ENCODE data around the gene SLC13A3. TPM values are rescaled to one million over a fixed set of nuclear protein-coding genes. Genes with fewer than 3 reads are reported as not detected.

SLC13A3 gene, protein sequence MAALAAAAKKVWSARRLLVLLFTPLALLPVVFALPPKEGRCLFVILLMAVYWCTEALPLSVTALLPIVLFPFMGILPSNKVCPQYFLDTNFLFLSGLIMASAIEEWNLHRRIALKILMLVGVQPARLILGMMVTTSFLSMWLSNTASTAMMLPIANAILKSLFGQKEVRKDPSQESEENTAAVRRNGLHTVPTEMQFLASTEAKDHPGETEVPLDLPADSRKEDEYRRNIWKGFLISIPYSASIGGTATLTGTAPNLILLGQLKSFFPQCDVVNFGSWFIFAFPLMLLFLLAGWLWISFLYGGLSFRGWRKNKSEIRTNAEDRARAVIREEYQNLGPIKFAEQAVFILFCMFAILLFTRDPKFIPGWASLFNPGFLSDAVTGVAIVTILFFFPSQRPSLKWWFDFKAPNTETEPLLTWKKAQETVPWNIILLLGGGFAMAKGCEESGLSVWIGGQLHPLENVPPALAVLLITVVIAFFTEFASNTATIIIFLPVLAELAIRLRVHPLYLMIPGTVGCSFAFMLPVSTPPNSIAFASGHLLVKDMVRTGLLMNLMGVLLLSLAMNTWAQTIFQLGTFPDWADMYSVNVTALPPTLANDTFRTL
- total RNA-seq (1 to 10 TPM; 2.1 to 2.4 TPM), polyA plus RNA-seq (1 to 10 TPM; 1.1 to 1.9 TPM)
- long read RNA-seq, donor 1, result 0 reads
- long read RNA-seq, donor 2, result 0 reads
- long read RNA-seq, donor 3, result 0 reads
- long read RNA-seq, donor 4, result 0 reads
- long read RNA-seq, donor 5, result 0 reads

- TF ChIP-seq CTCF (IDR thresholded peaks at IDR 0.05; ENCODE audit: control extremely low read depth, extremely low read depth), result no peak
- Histone ChIP-seq H3K27ac (ENCODE audit: low read depth in 1 of 2, low read length in 1 of 2) (no peak within 1 kb of the TSS), H3K36me3 (ENCODE audit: control insufficient read depth in 4 of 4, insufficient read depth in 4 of 4, low read length in 4 of 4) (no peaks in the 10 kb centered on the region), H3K4me3 (no peak within 1 kb of the TSS), H3K4me1 (ENCODE audit: control insufficient read depth in 5 of 5, insufficient read depth in 5 of 5, low read length in 5 of 5) (peaks cover 0 to 2% (median 0%) of the 10 kb centered on the region in 5 donors), H3K27me3 (ENCODE audit: control insufficient read depth in 3 of 3, insufficient read depth in 3 of 3, low read length in 2 of 3) (peaks cover 0 to 14% (median 4%) of the 10 kb centered on the region in 3 donors), H3K9me3 (ENCODE audit: control insufficient read depth in 4 of 4, insufficient read depth in 3 of 4, low read length in 3 of 4) (no peaks in the 10 kb centered on the region), H3K9ac (ENCODE audit: insufficient read depth in 1 of 2, low read length in 2 of 2) (no peak within 1 kb of the TSS)
- ATAC-seq (ENCODE audit: insufficient read depth, low FRiP score) (no peak), DNase-seq (peak in 2 of 3 donors; percentile 22 to 29)
- WGBS, 2 donors, result 19 to 22% methylated on average over 41 to 55 of the region's 55 CpGs
Measured at GRCh38 chr20:46651091-46651962, at the start of gene SLC13A3. SLC13A3 (minus strand) TSS chr20:46651459; CDS start chr20:46651421, 38 bp downstream.

- Histone ChIP-seq H3K27ac (ENCODE audit: low read depth in 1 of 2, low read length in 1 of 2) (no peak overlapping the region), H3K4me1 (ENCODE audit: control insufficient read depth in 5 of 5, insufficient read depth in 5 of 5, low read length in 5 of 5) (peaks cover 0 to 4% (median 0%) of the 10 kb centered on the region in 5 donors), H3K9me3 (ENCODE audit: control insufficient read depth in 4 of 4, insufficient read depth in 3 of 4, low read length in 3 of 4) (peaks cover 0 to 1% (median 0%) of the 10 kb centered on the region in 4 donors), H3K4me3 (no peak overlapping the region), H3K27me3 (ENCODE audit: control insufficient read depth in 3 of 3, insufficient read depth in 3 of 3, low read length in 2 of 3) (no peaks in the 10 kb centered on the region), H3K36me3 (ENCODE audit: control insufficient read depth in 4 of 4, insufficient read depth in 4 of 4, low read length in 4 of 4) (no peaks in the 10 kb centered on the region), H3K9ac (ENCODE audit: insufficient read depth in 1 of 2, low read length in 2 of 2) (no peak overlapping the region)
- ATAC-seq (ENCODE audit: insufficient read depth, low FRiP score) (no peak), DNase-seq (no peak)
- 79 to 89% methylated on average over 2 of the region's 2 CpGs for WGBS, 2 donors
- no peak for TF ChIP-seq CTCF (IDR thresholded peaks at IDR 0.05; ENCODE audit: control extremely low read depth, extremely low read depth)
Measured at GRCh38 chr20:46701057-46701456, 49.8 kb upstream of the SLC13A3 start.

DNA sequence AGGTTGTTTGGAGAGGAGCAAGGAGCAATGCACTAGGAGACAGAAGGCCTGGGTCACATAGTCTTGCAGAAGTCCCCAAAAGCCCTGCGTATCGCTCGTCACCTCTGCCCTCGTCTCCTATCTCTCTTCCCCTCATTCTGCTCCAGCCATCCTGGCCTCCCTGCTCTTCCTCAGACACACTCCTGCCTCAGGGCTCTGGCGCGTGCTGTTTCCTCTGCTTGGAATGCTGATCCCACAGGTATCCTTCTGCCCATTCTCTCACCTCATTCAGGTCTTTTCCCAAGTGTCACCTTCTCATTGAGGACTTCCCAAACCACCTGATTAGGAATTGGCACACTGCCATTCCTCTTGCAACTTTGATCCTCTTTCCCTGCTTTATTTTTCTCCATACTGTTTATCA is 49.2 kb upstream of the SLC13A3 start:
- Histone ChIP-seq H3K4me1 (ENCODE audit: control insufficient read depth in 5 of 5, insufficient read depth in 5 of 5, low read length in 5 of 5) (peaks cover 0 to 4% (median 0%) of the 10 kb centered on the region in 5 donors), H3K9ac (ENCODE audit: insufficient read depth in 1 of 2, low read length in 2 of 2) (no peak overlapping the region), H3K27ac (ENCODE audit: low read depth in 1 of 2, low read length in 1 of 2) (no peak overlapping the region), H3K27me3 (ENCODE audit: control insufficient read depth in 3 of 3, insufficient read depth in 3 of 3, low read length in 2 of 3) (no peaks in the 10 kb centered on the region), H3K9me3 (ENCODE audit: control insufficient read depth in 4 of 4, insufficient read depth in 3 of 4, low read length in 3 of 4) (peaks cover 0 to 1% (median 0%) of the 10 kb centered on the region in 4 donors), H3K4me3 (no peak overlapping the region), H3K36me3 (ENCODE audit: control insufficient read depth in 4 of 4, insufficient read depth in 4 of 4, low read length in 4 of 4) (no peaks in the 10 kb centered on the region)
- 82 to 84% methylated on average over 5 to 6 of the region's 6 CpGs for WGBS, 2 donors
- DNase-seq, result no peak
- TF ChIP-seq CTCF (IDR thresholded peaks at IDR 0.05; ENCODE audit: control extremely low read depth, extremely low read depth), result no peak
- ATAC-seq (ENCODE audit: insufficient read depth, low FRiP score), result no peak
